ACHN (cell line): Measurements from ENCODE around the gene MAB21L2.
"Not testable (repeated sequence)": the region's sequence is repeated elsewhere in the genome, so short reads cannot be mapped to it uniquely, and the experiment has no call there.

Experiments used
- DNase-seq: peaks from one replicate; pipeline ENCODE4 v3.0.0-alpha.2; 2015
- in situ Hi-C: cut with HindIII; loops from 2 replicates; pipeline ENCODE4 v1.10.0; 2017; ENCODE audit warnings: low sequenced_read_pairs, low pct_ligation_motif_present, low pct_unique_long_range_greater_than_20kb

MAB21L2 gene

GRCh38 chr4:150582146-150582872 lies at the start of gene MAB21L2:
MAB21L2 (plus strand) TSS chr4:150582151; CDS start chr4:150583030, 879 bp downstream.
- in situ Hi-C loops = no loop called here
- DNase-seq = no peak

GRCh38 chr4:150533673-150534072 lies 48.3 kb upstream of the MAB21L2 start:
- DNase-seq = no peak
- in situ Hi-C loops = no loop called here

- in situ Hi-C loops = no loop called here
Measured at GRCh38 chr4:150534818-150535217, 47.1 kb upstream of the MAB21L2 start.

GRCh38 chr4:150537911-150538310 lies 44.0 kb upstream of the MAB21L2 start:
- in situ Hi-C loops, DNase-seq: not testable (repeated sequence)

More at GRCh38 chr4:150534818-150535217, 47.1 kb upstream of the MAB21L2 start:
- no peak for DNase-seq

- in situ Hi-C loops = no loop called here
- no peak for DNase-seq
Measured at GRCh38 chr4:150540536-150540935, 41.4 kb upstream of the MAB21L2 start.

GRCh38 chr4:150540959-150541360 lies 41.0 kb upstream of the MAB21L2 start:
- no peak for DNase-seq
- in situ Hi-C loops = no loop called here

GRCh38 chr4:150541681-150542080 lies 40.3 kb upstream of the MAB21L2 start:
- DNase-seq = no peak
- in situ Hi-C loops = no loop called here

- in situ Hi-C loops = no loop called here
- DNase-seq = no peak
Measured at GRCh38 chr4:150543042-150543441, 38.9 kb upstream of the MAB21L2 start.

GRCh38 chr4:150546286-150546685 lies 35.7 kb upstream of the MAB21L2 start:
- DNase-seq = no peak
- in situ Hi-C loops = no loop called here

- in situ Hi-C loops = no loop called here
Measured at GRCh38 chr4:150547154-150547838, 34.7 kb upstream of the MAB21L2 start.

GRCh38 chr4:150557811-150558210 lies 24.1 kb upstream of the MAB21L2 start:
- in situ Hi-C loops, DNase-seq: not testable (repeated sequence)

More at GRCh38 chr4:150547154-150547838, 34.7 kb upstream of the MAB21L2 start:
- no peak for DNase-seq

GRCh38 chr4:150561143-150561737 lies 20.7 kb upstream of the MAB21L2 start:
- no peak for DNase-seq
- in situ Hi-C loops = no loop called here

GRCh38 chr4:150562250-150562649 lies 19.7 kb upstream of the MAB21L2 start:
- DNase-seq = no peak
- in situ Hi-C loops = no loop called here

GRCh38 chr4:150562751-150563150 lies 19.2 kb upstream of the MAB21L2 start:
- DNase-seq = no peak
- in situ Hi-C loops = no loop called here

- in situ Hi-C loops, DNase-seq: not testable (repeated sequence)
Measured at GRCh38 chr4:150564967-150565366, 17.0 kb upstream of the MAB21L2 start.

GRCh38 chr4:150567070-150567469 lies 14.9 kb upstream of the MAB21L2 start:
- DNase-seq = no peak
- in situ Hi-C loops = no loop called here

GRCh38 chr4:150569384-150569987 lies 12.5 kb upstream of the MAB21L2 start:
- DNase-seq = peak; percentile 74
- in situ Hi-C loops = no loop called here

GRCh38 chr4:150569998-150570535 lies 11.9 kb upstream of the MAB21L2 start:
- DNase-seq = no peak
- in situ Hi-C loops = no loop called here

- in situ Hi-C loops = no loop called here
- no peak for DNase-seq
Measured at GRCh38 chr4:150570862-150571261, 11.1 kb upstream of the MAB21L2 start.
